NT2/D1 (cell line): ENCODE measurements around the gene RNF217.

Experiments
- SUZ12 ChIP-seq: IDR thresholded peaks from 2 replicates; pipeline ENCODE4 v1.6.1; 2011; ENCODE audit not compliant: insufficient read length, insufficient read depth; ENCODE audit errors: extremely low read depth
- YY1 ChIP-seq: IDR thresholded peaks from 2 replicates; pipeline ENCODE4 v1.6.1; 2011; ENCODE audit not compliant: insufficient read length, insufficient read depth

GRCh38 chr6:125054331-125054730, 92.1 kb downstream of the RNF217 start:
- TF ChIP-seq YY1, result no peak
- TF ChIP-seq SUZ12, result no peak
